Nephron progenitor cell (in vitro differentiated cells): Measurements from ENCODE around the gene WFIKKN2.

Experiments
- DNase-seq: peaks from one replicate; pipeline ENCODE4 v3.0.0; 2021
- H3K27ac Mint-ChIP-seq: 2 replicates; pipeline ENCODE4 v1.8.0; 2021; ENCODE audit warnings: mild to moderate bottlenecking, moderate library complexity, mixed read lengths
- H3K27me3 Mint-ChIP-seq: 2 replicates; pipeline ENCODE4 v1.8.0; 2021; ENCODE audit warnings: mild to moderate bottlenecking, low read depth, mixed read lengths; ENCODE audit not compliant: poor library complexity
- H3K36me3 Mint-ChIP-seq: 2 replicates; pipeline ENCODE4 v1.8.0; 2021; ENCODE audit warnings: low read depth, mixed read lengths
- H3K4me1 Mint-ChIP-seq: 2 replicates; pipeline ENCODE4 v1.8.0; 2021; ENCODE audit warnings: mixed read lengths
- H3K4me3 Mint-ChIP-seq: 2 replicates; pipeline ENCODE4 v1.8.0; 2021; ENCODE audit warnings: mild to moderate bottlenecking, moderate library complexity, mixed read lengths
- H3K9me3 Mint-ChIP-seq: 2 replicates; pipeline ENCODE4 v1.8.0; 2021; ENCODE audit warnings: mild to moderate bottlenecking, moderate library complexity, mixed read lengths
- CTCF ChIP-seq: fragments of 200-600 bp; sonication (generic); IDR thresholded peaks from 2 replicates; pipeline ENCODE4 v1.5.0; 2021; ENCODE audit warnings: antibody characterized with exemption

Gene WFIKKN2

GRCh38 chr17:50866950-50867362, 31.6 kb downstream of the WFIKKN2 start:
- Mint-ChIP-seq H3K9me3 (no peaks in the 10 kb centered on the region), H3K4me1 (peaks cover 48% of the 10 kb centered on the region), H3K27me3 (peaks cover 6% of the 10 kb centered on the region), H3K27ac (peak overlapping the region; percentile 99), H3K36me3 (peaks cover 10% of the 10 kb centered on the region), H3K4me3 (peak overlapping the region; percentile 88)
- peak; percentile 72 for DNase-seq
- TF ChIP-seq CTCF, result no peak

- H3K4me1 Mint-ChIP-seq, result peaks cover 45% of the 10 kb centered on the region
- DNase-seq, result peak; percentile 86
- TF ChIP-seq CTCF, result no peak
- H3K27me3 Mint-ChIP-seq, result peaks cover 7% of the 10 kb centered on the region
- peak overlapping the region; percentile 99 for H3K27ac Mint-ChIP-seq
- H3K36me3 Mint-ChIP-seq, result peaks cover 8% of the 10 kb centered on the region
- H3K4me3 Mint-ChIP-seq, result peak overlapping the region; percentile 88
- H3K9me3 Mint-ChIP-seq, result no peaks in the 10 kb centered on the region
Observed at GRCh38 chr17:50867363-50868139, 32.2 kb downstream of the WFIKKN2 start.

DNA sequence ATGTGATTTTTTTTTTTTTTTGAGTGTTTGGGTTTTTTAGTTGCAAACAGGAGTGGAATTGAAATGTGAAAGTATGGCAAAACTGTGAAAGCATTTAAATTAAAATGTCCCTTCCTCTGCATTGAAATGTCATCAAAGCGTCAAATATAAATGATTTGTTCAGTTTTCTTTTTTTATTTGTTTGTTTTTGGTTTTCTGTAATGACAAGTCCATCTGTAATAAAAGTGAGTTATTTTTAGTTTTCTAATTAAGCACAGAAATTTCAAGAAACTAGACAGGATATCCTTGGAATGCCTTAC, 32.7 kb downstream of the WFIKKN2 start:
- DNase-seq, result no peak
- Mint-ChIP-seq H3K4me3 (peak overlapping the region; percentile 88), H3K4me1 (peaks cover 41% of the 10 kb centered on the region), H3K9me3 (no peaks in the 10 kb centered on the region), H3K27ac (peak overlapping the region; percentile 99), H3K36me3 (peaks cover 4% of the 10 kb centered on the region), H3K27me3 (peaks cover 7% of the 10 kb centered on the region)
- no peak for TF ChIP-seq CTCF

- no peak for TF ChIP-seq CTCF
- H3K27me3 Mint-ChIP-seq, result peaks cover 7% of the 10 kb centered on the region
- H3K27ac Mint-ChIP-seq, result no peak overlapping the region
- H3K4me3 Mint-ChIP-seq, result peak overlapping the region; percentile 88
- peaks cover 36% of the 10 kb centered on the region for H3K4me1 Mint-ChIP-seq
- no peak for DNase-seq
- H3K9me3 Mint-ChIP-seq, result no peaks in the 10 kb centered on the region
- no peaks in the 10 kb centered on the region for H3K36me3 Mint-ChIP-seq
Observed at GRCh38 chr17:50868602-50869001, 33.2 kb downstream of the WFIKKN2 start.

GRCh38 chr17:50871364-50871763, 36.0 kb downstream of the WFIKKN2 start:
- Mint-ChIP-seq H3K27ac (no peak overlapping the region), H3K36me3 (no peaks in the 10 kb centered on the region), H3K4me1 (peaks cover 31% of the 10 kb centered on the region), H3K9me3 (no peaks in the 10 kb centered on the region), H3K4me3 (no peak overlapping the region), H3K27me3 (peaks cover 4% of the 10 kb centered on the region)
- DNase-seq, result no peak
- TF ChIP-seq CTCF, result no peak

DNA sequence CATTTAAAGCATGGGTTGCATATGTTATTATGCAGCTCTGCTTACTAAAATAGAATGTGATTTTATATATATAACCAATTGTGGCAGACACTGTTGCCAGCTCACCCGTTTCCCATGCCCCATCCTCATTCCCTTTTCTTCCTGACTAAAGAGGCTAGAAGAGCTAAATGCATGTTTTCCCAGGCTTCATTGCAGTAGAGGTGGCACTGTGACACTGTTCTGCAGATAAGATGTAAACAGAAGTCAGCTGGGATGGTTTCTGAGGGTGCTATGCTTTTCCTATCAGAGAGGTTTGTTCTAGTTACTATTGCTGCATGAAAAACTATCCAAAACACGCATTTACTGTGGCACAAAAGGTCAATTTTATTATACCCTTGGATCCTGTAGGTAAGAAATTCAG, 36.5 kb downstream of the WFIKKN2 start:
- Mint-ChIP-seq H3K4me1 (peaks cover 36% of the 10 kb centered on the region), H3K36me3 (no peaks in the 10 kb centered on the region), H3K9me3 (no peaks in the 10 kb centered on the region), H3K27ac (no peak overlapping the region), H3K27me3 (peaks cover 4% of the 10 kb centered on the region), H3K4me3 (no peak overlapping the region)
- no peak for TF ChIP-seq CTCF
- no peak for DNase-seq
